ENCODE results near the gene KIAA1958.

Gene KIAA1958

DNA sequence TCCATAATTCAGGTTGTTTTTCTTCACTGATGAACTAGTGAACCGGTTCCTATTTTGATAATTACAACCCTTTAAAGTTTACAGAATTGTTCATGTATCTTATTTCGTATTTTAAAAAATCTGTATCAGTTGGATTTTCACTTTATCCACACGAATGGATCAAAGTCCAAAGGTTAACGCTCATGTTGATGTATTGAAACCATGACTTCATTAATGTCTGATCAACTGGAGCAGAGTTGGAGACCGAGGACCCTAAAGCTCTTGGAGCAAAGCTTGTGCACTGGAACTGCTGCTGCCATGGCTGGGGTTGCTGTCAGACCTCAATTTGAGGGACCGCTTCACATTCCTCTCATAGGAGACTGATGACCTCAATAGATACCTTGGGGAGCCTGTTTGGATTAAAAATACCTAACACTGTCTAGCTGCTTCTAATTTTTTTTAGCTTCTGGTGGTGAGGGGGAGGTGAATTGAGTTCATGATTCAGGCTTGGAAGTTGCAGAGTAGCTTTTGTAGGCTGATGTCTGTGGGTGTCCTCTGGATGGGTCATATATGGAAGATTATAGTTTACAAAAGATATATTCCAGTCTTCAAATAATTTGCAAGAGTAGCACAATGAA lies 45.1 kb downstream of the KIAA1958 start:
- no peak for DNase-seq
- no peak for ATAC-seq

- DNase-seq, result no peak
Measured at GRCh38 chr9:112532427-112532826, 45.8 kb downstream of the KIAA1958 start.

GRCh38 chr9:112533660-112534059 lies 47.0 kb downstream of the KIAA1958 start:
- ATAC-seq, result no peak
- no peak for DNase-seq

More at GRCh38 chr9:112532427-112532826, 45.8 kb downstream of the KIAA1958 start:
- no peak for ATAC-seq

DNA sequence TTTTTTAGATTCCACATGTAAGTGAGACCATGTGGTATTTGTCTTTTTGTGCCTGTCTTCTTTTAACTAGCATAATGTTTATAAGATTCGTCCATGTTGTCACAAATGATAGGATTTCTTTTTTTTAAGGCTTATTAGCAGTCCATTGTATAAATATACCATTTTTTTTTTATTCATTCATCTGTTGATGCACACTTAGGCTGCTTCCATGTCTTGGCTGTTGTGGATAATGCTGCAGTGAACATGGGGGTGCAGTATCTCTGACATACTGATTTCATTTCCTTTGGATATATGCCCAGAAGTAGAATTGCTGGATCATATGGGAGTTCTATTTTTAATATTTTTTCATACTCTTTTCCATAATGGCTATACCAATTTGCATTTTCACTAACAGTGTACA lies 48.7 kb downstream of the KIAA1958 start:
- ATAC-seq, result no peak
- no peak for DNase-seq

- ATAC-seq, result no peak
- no peak for DNase-seq
Measured at GRCh38 chr9:112535811-112536210, 49.2 kb downstream of the KIAA1958 start.

- DNase-seq, result no peak
- no peak for ATAC-seq
Measured at GRCh38 chr9:112537561-112537960, 50.9 kb downstream of the KIAA1958 start.

DNA sequence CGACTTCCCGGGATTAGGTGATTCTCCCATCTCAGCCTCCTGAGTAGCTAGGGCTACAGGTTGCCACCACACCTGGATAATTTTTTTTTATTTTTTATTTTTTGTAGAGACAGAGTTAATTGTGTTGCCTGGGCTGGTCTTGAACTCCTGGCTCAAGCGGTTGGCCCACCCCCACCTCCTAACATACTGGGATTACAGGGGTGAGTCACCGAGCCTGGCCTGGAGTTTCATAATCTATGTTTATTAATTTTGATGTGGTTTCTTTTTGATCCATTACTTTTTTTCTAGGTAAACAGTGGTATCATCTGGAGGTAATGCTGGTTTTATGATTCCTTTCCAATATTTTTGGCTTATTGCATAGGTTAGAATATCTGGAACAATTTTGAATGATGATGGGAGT lies 54.2 kb downstream of the KIAA1958 start:
- no peak for DNase-seq
- no peak for ATAC-seq

GRCh38 chr9:112541685-112542084 lies 55.1 kb downstream of the KIAA1958 start:
- ATAC-seq, result no peak
- no peak for DNase-seq

DNA sequence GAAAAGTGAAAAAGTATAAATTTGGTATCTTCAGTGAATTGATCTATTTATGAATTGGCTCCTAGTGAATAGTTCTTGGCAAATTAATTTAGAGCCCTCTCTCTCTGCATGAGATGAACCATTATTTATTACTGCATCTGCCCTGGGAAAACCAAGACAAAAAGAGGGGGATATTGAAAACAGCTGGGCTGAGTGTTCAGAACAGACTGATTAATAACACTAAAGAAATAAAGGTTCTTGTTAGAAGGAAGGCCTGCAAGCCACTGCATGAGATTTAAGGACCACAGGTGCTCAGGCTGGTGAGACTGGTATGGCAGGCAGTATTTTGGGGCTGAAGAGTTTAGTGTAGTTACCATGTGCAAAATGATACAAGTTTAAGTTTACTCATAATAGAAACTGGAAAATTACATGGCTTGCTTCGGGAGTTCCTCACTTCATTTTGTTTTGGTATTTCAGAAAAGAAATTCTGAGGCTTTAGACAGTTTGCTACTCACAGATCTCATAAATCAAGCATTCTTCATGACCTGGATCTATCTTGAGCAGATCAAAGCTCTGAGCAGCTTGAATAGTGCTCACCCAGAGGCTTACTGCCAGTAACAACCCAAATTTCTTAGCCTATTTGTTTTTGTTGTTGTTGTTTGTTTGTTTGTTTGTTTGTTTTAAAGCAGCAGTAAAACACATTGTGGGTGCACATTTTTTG lies 56.1 kb downstream of the KIAA1958 start:
- ATAC-seq (no peak), DNase-seq (no peak)

- DNase-seq (no peak), ATAC-seq (no peak)
Measured at GRCh38 chr9:112544477-112544876, 57.9 kb downstream of the KIAA1958 start.

GRCh38 chr9:112545237-112545636 lies 58.6 kb downstream of the KIAA1958 start:
- no peak for ATAC-seq
- no peak for DNase-seq

DNA sequence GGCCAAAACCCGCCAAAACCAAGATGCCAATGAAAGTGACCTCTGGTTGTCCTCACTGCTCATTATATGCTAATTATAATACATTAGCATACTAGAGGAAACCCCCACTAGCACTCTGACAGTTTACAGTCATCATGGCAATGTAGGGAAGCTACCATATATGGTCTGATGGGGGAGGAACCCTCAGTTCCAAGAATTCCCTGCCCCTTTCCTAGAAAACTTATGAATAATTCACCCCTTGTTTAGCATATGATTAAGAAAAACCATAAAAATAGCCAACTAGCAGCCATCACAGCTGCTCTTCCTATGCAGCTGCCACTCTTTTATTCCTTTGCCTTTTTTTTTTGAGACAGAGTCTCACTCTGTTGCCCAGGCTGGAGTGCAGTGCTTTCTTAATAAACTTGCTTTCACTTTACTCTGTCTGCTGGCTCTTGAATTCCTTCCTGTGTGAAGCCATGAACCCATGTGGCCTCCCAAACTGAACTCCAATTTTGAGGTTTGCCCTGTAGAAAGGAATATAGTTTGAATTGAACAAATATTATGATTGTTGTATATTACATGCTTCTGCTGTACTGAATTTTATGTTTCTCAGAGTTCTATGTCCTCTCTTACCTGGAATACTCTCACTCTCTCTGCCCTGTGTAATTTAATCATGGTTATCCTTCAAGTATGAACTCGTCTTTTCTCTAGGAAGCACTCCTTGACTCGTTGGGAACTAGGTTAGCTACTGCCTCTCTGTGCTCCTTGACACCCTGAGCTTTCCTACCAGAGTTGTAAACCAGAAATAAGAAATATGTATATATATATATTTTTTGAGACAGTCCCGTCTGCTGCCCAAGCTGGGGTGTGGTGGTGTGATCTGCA lies 59.8 kb downstream of the KIAA1958 start:
- ATAC-seq, result peak; percentile 89
- no peak for DNase-seq

DNA sequence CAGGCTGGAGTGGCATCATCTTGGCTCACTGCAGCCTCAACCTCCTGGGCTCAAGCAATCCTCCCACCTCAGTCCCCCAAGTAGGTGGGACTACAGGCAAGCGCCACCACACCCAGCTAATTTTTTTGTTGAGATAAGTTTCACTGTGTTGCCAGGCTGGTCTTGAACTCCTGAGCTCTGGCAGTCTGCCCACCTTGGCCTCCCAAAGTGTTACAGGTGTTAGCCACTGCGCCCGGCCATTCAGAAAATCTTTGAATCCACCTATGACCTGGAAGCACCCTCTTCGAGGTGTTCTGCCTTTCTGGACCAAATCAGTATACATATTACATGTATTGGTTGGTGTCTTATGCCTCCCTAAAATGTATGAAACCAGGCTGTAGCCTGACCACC lies 61.4 kb downstream of the KIAA1958 start:
- no peak for ATAC-seq
- no peak for DNase-seq

- DNase-seq, result no peak
- ATAC-seq, result no peak
Measured at GRCh38 chr9:112548836-112549595, 62.4 kb downstream of the KIAA1958 start.

DNA sequence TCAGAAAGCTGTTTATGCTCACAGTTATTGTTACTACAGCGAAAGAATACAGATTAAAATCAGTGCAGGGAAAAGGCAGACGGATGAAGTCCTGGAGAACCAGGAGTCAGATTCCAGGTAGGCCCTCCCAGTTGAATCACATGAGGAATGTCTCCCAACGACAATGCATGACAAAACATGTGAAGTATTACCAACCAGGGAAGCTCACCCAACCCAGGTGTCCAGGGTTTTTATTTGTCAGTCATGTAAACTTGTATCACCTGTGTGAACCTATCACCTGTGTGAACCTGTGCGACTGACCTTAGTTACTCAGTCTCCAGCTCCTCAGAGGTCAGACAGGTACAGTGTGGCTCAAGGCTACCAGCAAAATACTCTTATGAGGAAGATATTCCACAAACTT lies 63.9 kb downstream of the KIAA1958 start:
- no peak for ATAC-seq
- no peak for DNase-seq

- no peak for DNase-seq
Measured at GRCh38 chr9:112551641-112552040, 65.0 kb downstream of the KIAA1958 start.

GRCh38 chr9:112552229-112553056 lies 65.8 kb downstream of the KIAA1958 start:
- ATAC-seq (no peak), DNase-seq (no peak)

More at GRCh38 chr9:112551641-112552040, 65.0 kb downstream of the KIAA1958 start:
- ATAC-seq, result no peak

DNA sequence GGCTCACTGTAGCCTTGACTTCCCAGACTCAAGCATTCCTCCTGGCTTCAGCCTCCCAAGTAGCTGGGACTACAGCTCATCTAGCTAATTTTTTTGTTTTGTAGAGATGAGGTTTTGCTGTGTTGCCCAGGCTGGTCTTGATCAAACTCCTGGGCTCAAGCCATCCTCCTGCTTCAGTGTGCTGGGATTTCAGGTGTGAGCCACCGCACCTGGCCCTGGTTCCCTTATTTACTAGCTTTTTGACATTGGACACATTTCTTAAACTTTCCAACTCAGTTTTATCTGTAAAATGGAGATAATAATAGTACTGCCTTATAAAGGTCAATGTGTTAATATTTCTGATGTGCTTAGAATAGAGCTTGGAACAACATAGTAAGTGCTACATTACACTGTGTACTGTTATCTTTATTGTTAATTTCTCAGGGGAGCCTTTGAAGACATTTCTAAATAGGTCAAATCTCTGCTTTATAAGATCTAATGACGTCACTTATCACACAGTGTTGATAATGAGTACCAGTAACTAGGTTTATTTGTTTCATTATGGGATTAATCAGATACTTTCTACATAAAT lies 66.7 kb downstream of the KIAA1958 start:
- ATAC-seq (no peak), DNase-seq (no peak)

GRCh38 chr9:112554516-112554915 lies 67.9 kb downstream of the KIAA1958 start:
- ATAC-seq (no peak), DNase-seq (no peak)

DNA sequence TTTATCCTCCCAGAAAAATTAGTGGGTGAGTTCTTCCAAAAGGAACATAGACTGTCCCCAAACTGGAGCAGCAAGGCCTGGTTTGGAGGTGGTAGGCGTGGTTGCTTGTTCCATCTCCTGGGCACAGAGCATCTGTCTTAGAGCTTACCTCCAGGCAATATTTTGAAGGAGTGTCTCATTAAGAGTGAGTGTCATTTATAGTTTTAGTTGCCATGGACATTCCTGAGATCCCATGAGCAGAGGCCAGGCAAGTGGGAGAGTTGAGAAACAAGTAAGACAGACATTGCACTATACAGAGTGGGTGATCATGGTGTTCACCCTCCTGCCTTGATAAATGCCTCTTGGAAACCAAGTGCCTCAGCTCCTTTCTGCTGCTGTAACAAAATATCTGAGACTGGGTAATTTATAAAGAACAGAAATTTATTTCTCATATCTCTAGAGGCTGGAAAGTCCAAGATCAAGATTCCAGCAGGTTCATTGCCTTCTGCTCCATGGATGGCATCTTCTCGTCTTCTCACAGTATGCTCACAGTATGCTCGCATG lies 68.5 kb downstream of the KIAA1958 start:
- ATAC-seq (no peak), DNase-seq (no peak)

Data from stimulated activated naive CD8-positive, alpha-beta T cell treated with anti-CD3 and anti-CD28 coated beads, Interleukin-15, Interleukin-2, amounts not matched to agents 100 U/mL and 50 U/mL, for 24 hours (primary cell).